ENCODE results near the gene COL5A1.
"Not testable (repeated sequence)": the region's sequence is repeated elsewhere in the genome, so short reads cannot be mapped to it uniquely, and the experiment has no call there.

Gene COL5A1

DNA sequence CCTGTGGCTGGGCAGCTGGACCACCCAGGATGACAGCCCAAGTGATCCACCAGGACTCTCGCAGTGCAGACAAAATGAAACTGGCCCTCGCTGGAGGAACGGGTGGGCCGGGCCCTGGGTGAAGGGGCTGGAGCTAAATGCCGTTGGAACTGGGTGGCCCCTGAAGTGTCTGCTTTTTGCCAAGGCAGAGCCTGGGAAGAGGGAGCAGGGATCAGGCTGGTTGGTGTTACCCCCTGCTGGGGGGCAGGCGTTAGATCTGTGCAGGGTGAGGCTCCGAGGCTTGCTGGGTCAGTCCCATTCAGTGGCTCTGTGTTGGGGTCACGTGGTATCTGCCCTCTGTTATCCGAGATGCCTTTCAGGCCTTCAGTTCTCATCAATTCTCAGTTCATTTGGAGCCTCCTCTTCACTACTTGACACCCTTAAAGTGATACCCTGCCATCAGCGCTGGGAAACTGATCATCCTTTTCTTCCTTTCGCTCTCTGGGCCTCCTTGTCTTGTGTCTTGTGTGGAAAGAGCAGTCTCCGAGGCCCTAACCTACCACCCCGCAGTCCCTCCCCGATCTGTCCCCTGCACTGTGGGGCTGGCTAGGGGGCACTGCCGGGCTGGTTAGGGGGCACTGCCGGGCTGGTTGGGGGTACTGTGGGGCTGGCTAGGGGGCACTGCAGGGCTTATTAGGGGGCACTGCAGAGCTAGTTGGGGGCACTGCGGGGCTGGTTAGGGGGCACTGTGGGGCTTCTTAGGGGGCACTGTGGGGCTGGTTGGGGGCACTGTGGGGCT lies 37.3 kb downstream of the COL5A1 start:
- no peak for DNase-seq (ENCODE audit: low spot score)

GRCh38 chr9:134679616-134680392 lies 38.2 kb downstream of the COL5A1 start:
- no peak for DNase-seq (ENCODE audit: low spot score)

DNA sequence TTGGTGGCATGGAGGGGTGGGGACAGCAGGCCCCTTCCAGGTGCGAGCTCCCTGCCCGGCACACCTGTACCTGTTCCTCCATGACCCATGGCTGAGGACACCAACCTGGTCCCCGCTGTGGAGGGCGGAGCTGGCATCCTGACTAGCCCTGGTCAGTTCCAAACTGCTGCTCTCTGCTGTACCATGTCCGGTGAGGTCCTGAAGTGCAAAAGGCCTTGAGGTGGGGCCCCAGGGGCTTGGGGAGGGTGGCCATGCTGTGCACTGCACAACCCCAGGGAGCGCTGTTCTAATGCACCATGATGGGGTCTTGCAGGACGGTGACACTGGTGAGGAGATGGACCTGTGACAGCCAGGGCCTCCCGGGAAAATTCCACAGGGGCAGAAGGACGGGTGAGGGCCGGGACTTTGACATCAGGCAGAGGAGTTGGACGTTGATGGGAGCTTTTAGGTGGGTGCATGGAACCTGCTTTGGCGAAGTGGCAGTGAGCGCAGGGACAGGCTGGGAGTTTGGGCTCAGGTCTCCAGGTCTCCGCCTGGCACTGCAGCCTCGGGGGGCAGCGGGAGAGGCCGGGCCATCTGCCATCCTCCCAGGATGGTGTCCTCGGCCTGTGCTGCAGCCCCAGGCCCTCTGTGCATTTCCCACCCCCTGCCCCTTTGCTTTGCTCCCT lies 38.9 kb downstream of the COL5A1 start:
- DNase-seq (ENCODE audit: low spot score), result no peak

GRCh38 chr9:134681061-134681661 lies 39.6 kb downstream of the COL5A1 start:
- DNase-seq (ENCODE audit: low spot score), result no peak

DNA sequence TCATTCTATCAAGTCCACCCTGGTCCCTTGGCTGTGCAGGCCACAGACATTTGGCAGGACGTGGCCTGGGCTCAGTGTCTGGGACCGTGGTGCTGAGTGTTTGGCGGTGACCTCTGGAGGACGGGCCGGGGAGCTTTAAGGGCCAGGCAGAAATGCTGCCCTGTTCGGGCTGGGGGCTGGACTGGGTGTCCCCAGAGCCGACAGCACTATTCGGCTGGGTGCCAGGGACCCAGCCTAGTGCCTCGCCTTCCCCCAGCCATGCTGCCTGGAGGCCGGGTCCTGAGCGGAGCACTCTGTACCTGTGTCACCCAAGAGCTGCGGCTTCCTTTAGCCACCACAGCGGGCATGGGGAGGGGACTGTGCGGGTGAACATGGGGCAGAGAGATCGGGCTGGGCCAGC lies 40.4 kb downstream of the COL5A1 start:
- DNase-seq (ENCODE audit: low spot score), result no peak

GRCh38 chr9:134682651-134683364 lies 41.2 kb downstream of the COL5A1 start:
- no peak for DNase-seq (ENCODE audit: low spot score)

- no peak for DNase-seq (ENCODE audit: low spot score)
Measured at GRCh38 chr9:134683714-134684374, 42.2 kb downstream of the COL5A1 start.

DNA sequence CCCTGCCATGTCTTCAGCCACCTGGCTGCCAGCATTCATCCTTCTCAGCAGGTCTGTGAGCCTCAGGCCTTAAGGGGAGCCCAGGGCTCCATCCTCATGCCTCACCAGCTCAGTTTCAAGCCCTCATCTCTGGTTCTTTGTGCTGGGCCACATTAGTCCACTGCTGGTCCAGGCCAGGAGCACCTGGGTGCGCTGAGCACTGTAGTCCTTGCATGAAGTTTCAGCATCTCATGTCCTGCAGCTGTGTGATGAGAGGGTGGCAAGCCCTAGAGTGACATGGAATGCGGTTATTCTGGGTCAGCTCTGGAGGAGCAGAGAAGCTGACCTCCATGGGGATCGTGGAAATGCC lies 42.7 kb downstream of the COL5A1 start:
- DNase-seq (ENCODE audit: low spot score), result no peak

- DNase-seq (ENCODE audit: low spot score), result not testable (repeated sequence)
Measured at GRCh38 chr9:134684941-134685340, 43.3 kb downstream of the COL5A1 start.

GRCh38 chr9:134685784-134686183 lies 44.2 kb downstream of the COL5A1 start:
- DNase-seq (ENCODE audit: low spot score), result no peak

DNA sequence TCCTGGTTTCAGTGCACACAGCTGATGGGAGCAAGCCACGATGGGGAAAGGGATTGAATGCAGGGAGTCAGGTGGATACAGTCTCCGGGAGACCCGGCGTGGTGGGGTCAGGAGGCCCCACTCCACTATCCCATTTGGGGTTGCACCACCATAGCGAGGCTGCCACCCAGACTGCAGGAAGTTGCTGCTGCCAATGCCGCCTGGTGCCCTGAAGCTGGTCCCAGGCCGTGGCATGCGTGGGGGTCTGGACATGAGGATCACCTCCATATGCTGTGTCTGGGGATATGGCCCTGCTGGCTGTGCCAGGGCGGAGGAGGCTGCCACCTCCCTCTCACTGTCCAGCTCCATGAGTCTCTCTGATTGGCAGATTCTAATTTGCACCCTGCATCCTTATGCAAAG lies 45.3 kb downstream of the COL5A1 start:
- no peak for DNase-seq (ENCODE audit: low spot score)

- no peak for DNase-seq (ENCODE audit: low spot score)
Measured at GRCh38 chr9:134687556-134687955, 46.0 kb downstream of the COL5A1 start.

DNA sequence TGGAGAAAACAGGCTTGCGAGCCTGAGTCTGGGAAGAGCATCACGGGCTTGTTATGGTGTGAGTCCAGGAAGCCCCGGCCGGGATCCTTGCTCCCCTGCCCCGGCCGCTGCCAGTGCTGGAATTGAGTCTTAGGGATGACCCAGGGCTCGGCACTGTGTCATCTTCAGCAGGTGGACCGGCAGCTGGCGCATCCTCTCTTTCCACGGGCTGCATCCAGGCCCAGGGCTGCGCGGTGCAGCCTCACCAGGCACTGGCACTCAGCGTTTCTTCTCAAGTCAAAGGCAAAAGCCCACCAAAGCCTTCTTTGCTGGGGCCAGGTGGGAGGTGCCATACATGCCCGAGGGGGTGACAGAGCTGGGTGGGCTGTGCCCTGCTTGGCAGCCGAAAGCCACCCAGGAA lies 46.6 kb downstream of the COL5A1 start:
- DNase-seq (ENCODE audit: low spot score), result no peak

DNA sequence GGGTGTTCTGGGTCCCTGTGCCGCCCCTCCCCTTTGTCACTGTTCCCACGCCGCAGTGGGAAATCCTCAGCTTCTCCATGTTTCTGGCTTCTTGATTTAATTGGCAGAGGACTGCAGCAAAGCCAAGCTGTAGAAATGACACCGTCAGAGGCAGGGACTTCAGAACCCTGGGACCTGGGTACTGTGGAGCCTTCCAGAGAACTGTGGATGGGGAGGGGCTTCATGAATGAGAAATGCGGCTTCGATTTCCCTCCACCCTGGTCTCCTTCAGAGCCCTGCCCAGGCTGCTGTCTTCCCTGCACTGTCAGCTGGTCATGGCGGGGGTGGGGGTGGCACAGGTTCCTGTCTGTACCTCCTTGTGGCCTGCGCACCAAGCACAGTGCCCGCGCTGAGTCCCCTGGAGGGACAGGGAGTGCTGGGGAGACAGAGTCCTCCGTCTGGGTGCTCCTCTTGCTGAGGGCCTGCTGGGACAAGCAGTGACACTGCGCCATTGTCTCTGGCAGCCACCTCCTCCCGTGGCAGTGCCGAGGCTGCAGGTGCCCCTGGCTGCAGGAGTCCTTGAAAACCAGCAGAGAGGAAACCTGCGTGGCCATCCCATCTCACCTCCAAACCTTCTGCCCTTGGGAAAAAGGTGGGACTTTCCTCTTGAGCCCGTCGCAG lies 47.2 kb downstream of the COL5A1 start:
- no peak for DNase-seq (ENCODE audit: low spot score)

DNA sequence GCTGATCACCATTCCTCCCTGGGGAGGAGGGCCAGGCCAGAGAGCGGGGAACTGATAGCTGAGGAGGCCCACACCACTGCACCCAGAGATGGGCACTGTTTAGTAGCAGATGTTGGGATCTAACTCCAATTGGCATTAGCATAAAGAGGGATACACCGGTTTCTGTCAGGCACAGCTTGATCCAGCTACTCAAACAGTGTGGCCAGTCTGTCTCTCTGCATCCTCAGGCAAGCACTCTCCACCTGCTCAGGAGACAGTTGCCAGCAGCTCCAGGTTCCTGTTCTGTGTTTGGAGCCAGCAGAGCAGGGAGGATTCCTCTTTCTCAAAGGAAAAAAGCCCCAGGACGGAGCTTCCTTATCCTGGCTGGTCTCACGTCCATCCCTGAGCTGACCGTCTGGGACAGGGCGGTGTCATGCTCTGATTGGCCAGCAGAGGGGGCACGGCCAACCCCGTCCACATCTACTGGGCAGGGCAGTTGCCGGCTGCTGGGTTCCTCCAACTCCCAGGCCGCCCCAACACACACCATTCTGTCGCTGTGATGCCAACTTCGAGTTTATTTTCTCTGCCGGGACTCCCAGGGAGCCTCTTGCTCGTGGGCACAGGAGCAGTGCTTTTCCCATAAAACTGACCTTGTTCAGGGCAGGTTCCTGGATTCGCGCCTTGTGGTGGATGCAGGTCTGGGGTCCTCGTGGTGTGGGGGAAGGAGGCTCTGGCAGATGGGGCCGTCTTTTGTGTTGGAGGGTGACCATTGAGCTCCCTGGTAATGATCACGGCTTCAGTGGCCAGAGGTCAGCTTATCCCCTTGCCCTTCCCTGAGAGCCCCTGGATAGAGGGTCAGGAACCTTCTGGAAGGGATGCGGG lies 47.9 kb downstream of the COL5A1 start:
- no peak for DNase-seq (ENCODE audit: low spot score)

GRCh38 chr9:134690301-134690751 lies 48.7 kb downstream of the COL5A1 start:
- no peak for DNase-seq (ENCODE audit: low spot score)

DNA sequence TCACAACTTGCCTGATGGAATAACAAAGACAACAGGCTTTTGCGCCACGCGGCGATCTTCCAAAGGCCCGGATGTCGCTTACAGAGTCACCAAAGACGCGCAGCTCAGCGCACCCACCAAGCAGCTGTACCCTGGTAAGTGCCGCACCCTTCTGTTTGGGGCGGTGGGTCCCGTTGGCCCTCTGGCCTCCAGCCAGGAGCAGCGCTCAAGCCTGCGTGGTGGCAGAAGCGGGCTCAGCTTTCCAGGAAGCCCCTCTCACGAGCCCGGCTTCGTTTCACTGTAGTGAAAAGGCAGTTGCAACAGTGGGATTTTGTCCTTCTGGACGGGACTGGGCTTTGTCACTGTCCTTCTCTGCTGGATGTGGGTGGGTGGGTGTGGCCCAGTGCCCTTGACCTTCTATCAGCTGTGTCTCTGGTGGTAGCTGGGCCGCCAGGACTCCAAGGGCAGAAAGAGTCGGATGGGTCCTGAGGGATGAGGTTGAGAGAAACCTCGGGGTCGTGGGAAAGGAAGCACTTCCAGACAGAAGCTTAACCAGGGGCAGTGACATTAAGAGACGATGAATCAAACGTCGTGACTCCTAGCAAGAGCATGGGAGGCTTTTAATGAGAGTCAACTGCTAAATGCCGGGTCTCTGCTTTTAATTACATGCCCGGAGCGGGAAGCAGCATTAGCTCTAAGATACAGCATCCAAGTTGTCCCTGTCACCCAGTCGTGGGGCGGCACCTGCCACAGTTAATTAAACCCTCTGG lies 49.5 kb downstream of the COL5A1 start:
- DNase-seq (ENCODE audit: low spot score), result no peak

GRCh38 chr9:134691695-134692572 lies 50.3 kb downstream of the COL5A1 start:
- no peak for DNase-seq (ENCODE audit: low spot score)

Data from hematopoietic multipotent progenitor cell treated with erythropoietin and hydrocortisone succinate and interleukin-3 and kit ligand, for 17 days (in vitro differentiated cells).